ENCODE results near the gene NOBOX.

- no peak for TF ChIP-seq POLR2A (IDR thresholded peaks at IDR 0.05)
- TF ChIP-seq CTCF (IDR thresholded peaks at IDR 0.05): no peak
Observed at GRCh38 chr7:144390481-144390880, 13.0 kb downstream of the NOBOX start.

All from tibial nerve (tissue), 3 donors.